Natural killer cell (primary cell): ENCODE results near the gene PRRT1B. TPM values are rescaled to one million over a fixed set of nuclear protein-coding genes. Genes with fewer than 3 reads are reported as not detected.

Source experiments
- ATAC-seq, 3 donors: fragments of 150-1000 bp in 2 of 3; fragments of 200-7000 bp in 1 of 3; cut with Tn5 transposase; 1 replicate in 1 of 3; 2 replicates in 2 of 3; pipeline ENCODE4 v1.10.0; 2021; ENCODE audit warnings: mild to moderate bottlenecking in 2 of 3, moderate library complexity in 2 of 3
- DNase-seq, 2 donors: peaks; one replicate each; pipeline versions ENCODE4 v3.0.0 to v3.0.0-alpha.2; 2013 to 2021; ENCODE audit warnings: mixed read lengths in 1 of 2
- H3K27ac ChIP-seq: one replicate; pipeline ENCODE4 v1.5.1; 2013; ENCODE audit warnings: mild to moderate bottlenecking, low read length
- H3K27me3 ChIP-seq: one replicate; pipeline ENCODE4 v1.6.1; 2013; ENCODE audit warnings: low read length; ENCODE audit not compliant: control insufficient read depth, insufficient read depth
- H3K36me3 ChIP-seq: one replicate; pipeline ENCODE4 v1.6.1; 2013; ENCODE audit warnings: low read length; ENCODE audit not compliant: control insufficient read depth, insufficient read depth
- H3K4me1 ChIP-seq: one replicate; pipeline ENCODE4 v1.6.1; 2013; ENCODE audit warnings: low read length; ENCODE audit not compliant: control insufficient read depth, insufficient read depth
- H3K4me3 ChIP-seq: one replicate; pipeline ENCODE4 v1.5.1; 2013; ENCODE audit warnings: low read length
- H3K9me3 ChIP-seq: one replicate; pipeline ENCODE4 v1.6.1; 2013; ENCODE audit warnings: low read length; ENCODE audit not compliant: control insufficient read depth, insufficient read depth
- H3K27ac Mint-ChIP-seq, 2 donors: one replicate each; pipeline ENCODE4 v1.8.0; 2022; ENCODE audit warnings: mild to moderate bottlenecking in 2 of 2, mixed read lengths in 2 of 2, moderate library complexity in 1 of 2
- H3K27me3 Mint-ChIP-seq, 2 donors: one replicate each; pipeline ENCODE4 v1.8.0; 2022; ENCODE audit warnings: low read depth in 2 of 2, mixed read lengths in 2 of 2
- H3K36me3 Mint-ChIP-seq: one replicate; pipeline ENCODE4 v1.8.0; 2022; ENCODE audit warnings: mixed read lengths
- H3K4me1 Mint-ChIP-seq, 2 donors: one replicate each; pipeline ENCODE4 v1.8.0; 2022; ENCODE audit warnings: mixed read lengths in 2 of 2
- H3K4me3 Mint-ChIP-seq: one replicate; pipeline ENCODE4 v1.8.0; 2022; ENCODE audit warnings: mild to moderate bottlenecking, moderate library complexity, mixed read lengths
- H3K9me3 Mint-ChIP-seq, 2 donors: one replicate each; pipeline ENCODE4 v1.8.0; 2022; ENCODE audit warnings: mixed read lengths in 2 of 2
- WGBS: methylation state at CpG from one replicate; pipeline ENCODE4 v1.1.7; 2013; ENCODE audit warnings: missing lambda C conversion rate; ENCODE audit not compliant: insufficient coverage; 5-methylcytosine and 5-hydroxymethylcytosine counted together
- intact Hi-C: fragments of 100-400 bp; cut with micrococcal nuclease; formaldehyde crosslinking; loops from one replicate; pipeline ENCODE4 v1.14.2; 2022
- total RNA-seq, 4 donors: library from RNA; stranded (reverse); fragments of 120-200 nt in 1 of 4; gene quantifications; one replicate each; pipeline versions ENCODE4 v1.2.3 to v1.2.4, GENCODE V29; 2013 to 2022
- TF ChIP-seq, protein P1 (sequence below): fragments of 200-600 bp; IDR thresholded peaks from one replicate; pipeline ENCODE4 v1.8.0; 2022; ENCODE audit warnings: antibody characterized with exemption

The PRRT1B gene
- total RNA-seq, 3 donors from 2014 or later (not counting 1 experiment from before 2014, with no cell fraction given), result not detected

DNA sequence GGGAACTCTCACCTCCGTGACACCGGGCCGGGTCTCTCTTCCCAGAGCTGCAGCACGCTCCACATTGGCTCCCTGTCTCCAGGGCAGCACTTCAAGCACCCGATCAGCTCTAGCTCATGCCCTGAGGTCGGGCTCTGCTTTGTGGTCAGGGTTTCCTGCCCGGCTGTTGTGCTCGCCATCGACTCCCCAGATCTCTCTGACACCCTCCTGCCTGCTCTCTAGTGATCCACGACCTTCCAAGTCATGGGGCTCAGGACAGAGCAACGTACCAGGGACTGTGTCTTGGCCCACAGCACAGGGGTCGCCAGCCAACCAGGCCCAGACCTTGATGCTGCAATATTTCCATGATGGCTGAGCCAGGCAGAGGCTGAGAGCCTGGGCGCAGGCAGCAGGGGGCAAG, 45.1 kb downstream of the PRRT1B start:
- Mint-ChIP-seq H3K36me3 (no peaks in the 10 kb centered on the region), H3K27me3 (no peaks in the 10 kb centered on the region), H3K4me3 (peak overlapping the region; percentile 63), H3K27ac (peak overlapping the region; percentile 81 to 89), H3K4me1 (peaks cover 40 to 49% of the 10 kb centered on the region in 2 donors), H3K9me3 (no peaks in the 10 kb centered on the region)
- H3K4me3 ChIP-seq, result no peak overlapping the region
- ATAC-seq (peak; percentile 28 to 42 (median 37)), DNase-seq (peak; percentile 36 to 39)
- H3K4me1 ChIP-seq, result peaks cover 30% of the 10 kb centered on the region
- TF ChIP-seq, protein P1, sequence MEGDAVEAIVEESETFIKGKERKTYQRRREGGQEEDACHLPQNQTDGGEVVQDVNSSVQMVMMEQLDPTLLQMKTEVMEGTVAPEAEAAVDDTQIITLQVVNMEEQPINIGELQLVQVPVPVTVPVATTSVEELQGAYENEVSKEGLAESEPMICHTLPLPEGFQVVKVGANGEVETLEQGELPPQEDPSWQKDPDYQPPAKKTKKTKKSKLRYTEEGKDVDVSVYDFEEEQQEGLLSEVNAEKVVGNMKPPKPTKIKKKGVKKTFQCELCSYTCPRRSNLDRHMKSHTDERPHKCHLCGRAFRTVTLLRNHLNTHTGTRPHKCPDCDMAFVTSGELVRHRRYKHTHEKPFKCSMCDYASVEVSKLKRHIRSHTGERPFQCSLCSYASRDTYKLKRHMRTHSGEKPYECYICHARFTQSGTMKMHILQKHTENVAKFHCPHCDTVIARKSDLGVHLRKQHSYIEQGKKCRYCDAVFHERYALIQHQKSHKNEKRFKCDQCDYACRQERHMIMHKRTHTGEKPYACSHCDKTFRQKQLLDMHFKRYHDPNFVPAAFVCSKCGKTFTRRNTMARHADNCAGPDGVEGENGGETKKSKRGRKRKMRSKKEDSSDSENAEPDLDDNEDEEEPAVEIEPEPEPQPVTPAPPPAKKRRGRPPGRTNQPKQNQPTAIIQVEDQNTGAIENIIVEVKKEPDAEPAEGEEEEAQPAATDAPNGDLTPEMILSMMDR, result no peak
- intact Hi-C loops, result loop anchor here (2.0 to 10.0 kb wide), 3 partner anchors 66 to 654 kb away; no protein-coding TSS in a partner anchor
- no peaks in the 10 kb centered on the region for H3K27me3 ChIP-seq
- no peaks in the 10 kb centered on the region for H3K9me3 ChIP-seq
- peak overlapping the region; percentile 21 for H3K27ac ChIP-seq
- H3K36me3 ChIP-seq, result peaks cover 41% of the 10 kb centered on the region
- WGBS, result 13% methylated on average over 13 of the region's 13 CpGs

DNA sequence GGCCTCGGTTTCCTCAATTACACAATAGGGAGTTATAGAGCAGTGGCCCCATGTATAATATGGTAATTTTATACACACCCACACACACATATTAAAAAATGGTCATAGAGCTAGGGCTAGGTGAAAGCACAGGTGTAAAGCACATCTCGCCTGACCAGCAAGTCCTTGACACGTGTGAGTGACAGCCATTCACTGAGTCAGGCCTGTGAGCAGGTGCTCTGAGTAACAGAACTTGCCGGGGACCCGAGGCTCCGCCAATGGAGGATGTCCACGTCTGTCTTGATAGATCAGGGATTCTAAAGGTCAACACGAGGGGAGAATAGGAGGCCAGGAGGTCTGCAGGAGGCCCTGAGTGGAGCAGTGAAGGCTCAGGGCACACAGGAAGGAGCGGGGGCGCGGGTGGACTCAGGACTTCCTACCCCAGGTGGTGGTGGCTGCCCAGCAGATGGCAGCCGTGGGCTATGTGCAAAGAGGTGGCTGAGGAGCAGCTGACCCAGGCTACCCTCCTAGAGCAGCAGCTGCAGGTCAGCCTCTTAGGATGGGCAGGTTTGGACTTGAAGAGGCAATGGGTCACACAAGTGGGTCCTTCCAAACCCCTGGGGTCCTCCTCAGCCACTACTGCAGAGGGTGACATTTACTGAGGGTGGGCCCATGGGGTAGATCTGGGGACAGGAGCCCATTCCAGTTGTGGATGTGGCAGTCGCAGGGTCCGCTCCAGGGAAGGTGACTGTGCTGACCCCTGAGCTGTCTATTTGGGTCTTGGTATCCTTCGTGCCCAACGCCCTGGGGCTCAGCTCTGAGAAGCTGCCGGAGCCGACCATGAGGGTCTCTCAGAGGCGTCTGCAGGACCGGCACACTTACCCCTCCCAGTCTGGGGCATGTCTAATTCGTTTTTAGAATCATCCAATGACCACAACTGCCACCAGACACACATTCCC, 45.9 kb downstream of the PRRT1B start:
- Histone ChIP-seq H3K36me3 (peaks cover 48% of the 10 kb centered on the region), H3K27me3 (no peaks in the 10 kb centered on the region), H3K4me1 (peaks cover 23% of the 10 kb centered on the region), H3K27ac (peak overlapping the region; percentile 21), H3K9me3 (no peaks in the 10 kb centered on the region), H3K4me3 (no peak overlapping the region)
- H3K9me3 Mint-ChIP-seq, result no peaks in the 10 kb centered on the region
- peak overlapping the region; percentile 63 for H3K4me3 Mint-ChIP-seq
- H3K4me1 Mint-ChIP-seq, result peaks cover 33 to 41% of the 10 kb centered on the region in 2 donors
- TF ChIP-seq, protein P1, result peak; percentile 90
- intact Hi-C loops, result loop anchor here (1.0 to 10.0 kb wide), 4 partner anchors 66 to 654 kb away; no protein-coding TSS in a partner anchor
- peak overlapping the region; percentile 81 to 89 for H3K27ac Mint-ChIP-seq
- WGBS, result 56% methylated on average over 20 of the region's 21 CpGs
- DNase-seq (peak; percentile 79 to 88), ATAC-seq (peak; percentile 92 to 96 (median 94))
- H3K36me3 Mint-ChIP-seq, result no peaks in the 10 kb centered on the region
- no peaks in the 10 kb centered on the region for H3K27me3 Mint-ChIP-seq

DNA sequence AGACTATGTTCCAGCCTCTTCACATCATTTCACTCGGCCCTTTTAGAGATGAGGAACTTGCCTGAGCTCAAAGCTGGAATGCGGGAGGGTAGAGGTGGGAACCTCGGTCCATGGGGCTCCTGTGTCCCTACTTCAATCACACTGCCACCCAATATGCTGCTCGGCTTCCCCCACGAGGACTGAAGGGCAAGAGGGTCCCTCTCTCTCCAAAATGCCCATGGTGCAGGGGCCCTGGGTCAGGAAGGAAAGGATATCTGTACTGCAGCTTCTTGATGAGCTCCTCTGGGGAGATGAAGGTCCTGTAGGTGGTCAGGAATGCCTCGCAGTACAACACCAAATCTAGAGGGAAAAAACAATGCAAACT, 46.5 kb downstream of the PRRT1B start:
- peaks cover 26 to 35% of the 10 kb centered on the region in 2 donors for H3K4me1 Mint-ChIP-seq
- no peak overlapping the region for H3K4me3 Mint-ChIP-seq
- Histone ChIP-seq H3K4me1 (peaks cover 22% of the 10 kb centered on the region), H3K36me3 (peaks cover 54% of the 10 kb centered on the region), H3K4me3 (no peak overlapping the region), H3K27ac (no peak overlapping the region), H3K27me3 (no peaks in the 10 kb centered on the region), H3K9me3 (no peaks in the 10 kb centered on the region)
- peak overlapping the region; percentile 54 to 89 for H3K27ac Mint-ChIP-seq
- H3K27me3 Mint-ChIP-seq, result no peaks in the 10 kb centered on the region
- no peaks in the 10 kb centered on the region for H3K36me3 Mint-ChIP-seq
- no peak for ATAC-seq
- no peaks in the 10 kb centered on the region for H3K9me3 Mint-ChIP-seq
- no peak for DNase-seq
- 65% methylated on average over 3 of the region's 6 CpGs for WGBS
- TF ChIP-seq, protein P1, result no peak
- intact Hi-C loops, result loop anchor here (1.0 to 10.0 kb wide), 4 partner anchors 65 to 653 kb away; no protein-coding TSS in a partner anchor
